D721Med (cell line): ENCODE results near the gene ZNF740.
"Not testable (repeated sequence)": the region's sequence is repeated elsewhere in the genome, so short reads cannot be mapped to it uniquely, and the experiment has no call there.

Source experiments
- DNase-seq: peaks from one replicate; pipeline ENCODE4 v3.0.0; 2011; ENCODE audit warnings: low spot score; ENCODE audit not compliant: insufficient read length
- FAIRE-seq: peaks from 2 replicates; lab custom pipeline; 2011; peaks lifted over from hg19 to GRCh38; lab: Jason Lieb, UNC
- CTCF ChIP-seq: IDR thresholded peaks from 2 replicates; pipeline ENCODE4 v1.5.1; 2012; ENCODE audit warnings: mild to moderate bottlenecking, control low read depth; ENCODE audit not compliant: insufficient read depth; ENCODE audit errors: missing control alignments

ZNF740 gene

GRCh38 chr12:53200458-53201176 is 20.1 kb downstream of the ZNF740 start:
- TF ChIP-seq CTCF, result no peak
- no peak for DNase-seq
- no peak for FAIRE-seq

DNA sequence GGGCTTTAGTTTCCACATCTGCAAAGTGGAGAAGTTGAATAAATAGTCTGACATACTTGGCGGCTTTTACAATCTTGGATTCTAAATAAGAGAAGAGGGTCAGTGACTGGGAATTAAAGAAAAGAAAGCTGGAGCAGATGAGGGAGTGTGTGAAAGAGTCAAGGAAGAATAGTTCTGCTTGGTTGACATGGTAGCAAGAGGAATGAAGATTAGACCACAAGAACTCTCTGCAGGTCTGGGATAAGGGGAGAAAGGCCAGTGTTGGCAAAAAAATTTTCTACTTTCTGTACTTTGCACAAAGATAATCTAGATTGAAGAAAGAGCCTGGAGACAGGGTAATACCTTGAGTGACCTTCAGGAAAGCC is 20.6 kb downstream of the ZNF740 start:
- no peak for TF ChIP-seq CTCF
- FAIRE-seq, result no peak
- no peak for DNase-seq

DNA sequence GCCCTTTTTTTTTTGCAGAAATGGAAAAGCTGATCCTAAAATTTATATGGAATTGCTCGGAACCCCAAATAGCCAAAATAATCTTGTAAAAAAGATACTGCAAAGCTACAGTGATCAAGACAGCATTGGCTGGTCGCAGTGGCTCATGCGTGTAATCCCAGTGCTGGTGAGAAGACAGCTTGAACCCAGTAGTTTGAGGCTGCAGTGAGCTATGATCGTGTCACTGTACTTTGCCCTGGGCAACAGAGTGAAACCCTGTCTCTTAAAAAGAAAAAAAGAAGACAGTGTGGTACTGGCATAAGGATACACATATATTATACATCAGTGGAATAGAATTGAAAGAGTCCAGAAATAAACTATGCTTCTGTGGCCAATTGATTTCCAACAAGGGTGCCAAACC is 21.1 kb downstream of the ZNF740 start:
- FAIRE-seq, result no peak
- no peak for TF ChIP-seq CTCF

DNA sequence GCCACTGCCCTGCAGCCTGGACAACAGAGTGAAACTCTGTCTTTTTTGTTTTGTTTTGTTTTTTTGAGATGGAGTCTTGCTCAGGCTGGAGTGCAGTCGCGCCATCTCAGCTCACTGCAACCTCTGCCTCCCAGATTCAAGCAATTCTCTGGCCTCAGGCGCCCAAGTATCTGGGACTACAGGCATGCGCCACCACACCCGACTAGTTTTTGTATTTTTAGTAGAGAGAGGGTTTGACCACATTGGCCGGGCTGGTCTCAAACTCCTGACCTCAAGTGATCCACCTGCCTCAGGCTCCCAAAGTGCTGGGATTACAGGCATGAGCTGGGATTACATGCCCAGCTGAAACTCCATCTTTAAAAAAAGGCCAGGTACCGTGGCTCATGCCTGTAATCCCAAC is 21.8 kb downstream of the ZNF740 start:
- not testable (repeated sequence) for DNase-seq, FAIRE-seq

More for the DNA sequence above, 21.1 kb downstream of the ZNF740 start:
- DNase-seq, result no peak

- no peak for DNase-seq
- no peak for TF ChIP-seq CTCF
- FAIRE-seq, result no peak
These were observed 23.8 kb downstream of the ZNF740 start for GRCh38 chr12:53204351-53204750.

- TF ChIP-seq CTCF, result no peak
- no peak for DNase-seq
- no peak for FAIRE-seq
These were observed 25.4 kb downstream of the ZNF740 start for GRCh38 chr12:53205747-53206419.

- no peak for FAIRE-seq
- DNase-seq, result no peak
- TF ChIP-seq CTCF, result no peak
These were observed 26.5 kb downstream of the ZNF740 start, which contains the start of gene ITGB7 for GRCh38 chr12:53207042-53207441. Gene ITGB7, minus strand, starts transcription at chr12:53207251. Its CDS starts 6,808 bp downstream, at chr12:53200443.
